Fibroblast of the aortic adventitia (primary cell): ENCODE data around the gene TGM5. TPM values are rescaled to one million over a fixed set of nuclear protein-coding genes. Genes with fewer than 3 reads are reported as not detected.

Experiments
- DNase-seq: peaks from one replicate; pipeline ENCODE4 v3.0.0-alpha.2; 2010; ENCODE audit warnings: low read depth
- H3K4me3 ChIP-seq: 2 replicates; pipeline ENCODE4 v1.5.1; 2011; ENCODE audit warnings: low read depth, mild to moderate bottlenecking, control low read depth, low read length, moderate library complexity
- total RNA-seq: library from RNA; depleted of rRNA; stranded (reverse); fragments of >200 nt; gene quantifications from 2 replicates; pipeline ENCODE4 v1.2.3, GENCODE V29; 2012; ENCODE audit warnings: low replicate concordance
- TF ChIP-seq, protein P1 (sequence below): IDR thresholded peaks from 2 replicates; pipeline ENCODE4 v1.5.1; 2011; ENCODE audit warnings: mild to moderate bottlenecking, low read length, control low read depth, inconsistent platforms; ENCODE audit not compliant: insufficient read depth

The TGM5 gene
- total RNA-seq, 1 donor = not detected

GRCh38 chr15:43219929-43220928 is 46.5 kb downstream of the TGM5 start:
- TF ChIP-seq, protein P1, sequence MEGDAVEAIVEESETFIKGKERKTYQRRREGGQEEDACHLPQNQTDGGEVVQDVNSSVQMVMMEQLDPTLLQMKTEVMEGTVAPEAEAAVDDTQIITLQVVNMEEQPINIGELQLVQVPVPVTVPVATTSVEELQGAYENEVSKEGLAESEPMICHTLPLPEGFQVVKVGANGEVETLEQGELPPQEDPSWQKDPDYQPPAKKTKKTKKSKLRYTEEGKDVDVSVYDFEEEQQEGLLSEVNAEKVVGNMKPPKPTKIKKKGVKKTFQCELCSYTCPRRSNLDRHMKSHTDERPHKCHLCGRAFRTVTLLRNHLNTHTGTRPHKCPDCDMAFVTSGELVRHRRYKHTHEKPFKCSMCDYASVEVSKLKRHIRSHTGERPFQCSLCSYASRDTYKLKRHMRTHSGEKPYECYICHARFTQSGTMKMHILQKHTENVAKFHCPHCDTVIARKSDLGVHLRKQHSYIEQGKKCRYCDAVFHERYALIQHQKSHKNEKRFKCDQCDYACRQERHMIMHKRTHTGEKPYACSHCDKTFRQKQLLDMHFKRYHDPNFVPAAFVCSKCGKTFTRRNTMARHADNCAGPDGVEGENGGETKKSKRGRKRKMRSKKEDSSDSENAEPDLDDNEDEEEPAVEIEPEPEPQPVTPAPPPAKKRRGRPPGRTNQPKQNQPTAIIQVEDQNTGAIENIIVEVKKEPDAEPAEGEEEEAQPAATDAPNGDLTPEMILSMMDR = no peak
- no peak for DNase-seq
- no peak overlapping the region for H3K4me3 ChIP-seq

- peak; percentile 10 for DNase-seq
- H3K4me3 ChIP-seq = no peak overlapping the region
- TF ChIP-seq, protein P1 = peak; percentile 19
Measured at GRCh38 chr15:43218908-43219706, 47.6 kb downstream of the TGM5 start.

DNA sequence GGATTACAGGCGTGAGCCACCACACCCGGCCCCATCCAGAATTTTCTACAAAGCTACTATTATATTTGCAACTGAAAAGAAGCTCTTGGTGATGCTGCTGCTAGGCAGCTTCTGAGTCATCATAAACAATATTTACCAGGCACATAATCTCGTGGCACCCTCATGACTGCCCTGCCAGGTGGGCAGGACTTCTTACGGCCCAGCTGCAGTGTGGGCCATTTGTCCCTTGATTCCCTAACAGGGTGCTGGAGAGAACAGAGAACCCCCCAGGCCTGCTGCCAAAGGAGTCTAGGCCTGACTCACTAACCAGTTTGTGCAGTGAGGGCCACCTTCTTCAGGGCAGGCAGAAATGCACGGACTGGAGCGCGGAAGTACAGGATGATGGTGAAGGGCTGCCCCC is 50.8 kb downstream of the TGM5 start:
- no peak for DNase-seq
- H3K4me3 ChIP-seq = no peak overlapping the region
- TF ChIP-seq, protein P1 = no peak

DNA sequence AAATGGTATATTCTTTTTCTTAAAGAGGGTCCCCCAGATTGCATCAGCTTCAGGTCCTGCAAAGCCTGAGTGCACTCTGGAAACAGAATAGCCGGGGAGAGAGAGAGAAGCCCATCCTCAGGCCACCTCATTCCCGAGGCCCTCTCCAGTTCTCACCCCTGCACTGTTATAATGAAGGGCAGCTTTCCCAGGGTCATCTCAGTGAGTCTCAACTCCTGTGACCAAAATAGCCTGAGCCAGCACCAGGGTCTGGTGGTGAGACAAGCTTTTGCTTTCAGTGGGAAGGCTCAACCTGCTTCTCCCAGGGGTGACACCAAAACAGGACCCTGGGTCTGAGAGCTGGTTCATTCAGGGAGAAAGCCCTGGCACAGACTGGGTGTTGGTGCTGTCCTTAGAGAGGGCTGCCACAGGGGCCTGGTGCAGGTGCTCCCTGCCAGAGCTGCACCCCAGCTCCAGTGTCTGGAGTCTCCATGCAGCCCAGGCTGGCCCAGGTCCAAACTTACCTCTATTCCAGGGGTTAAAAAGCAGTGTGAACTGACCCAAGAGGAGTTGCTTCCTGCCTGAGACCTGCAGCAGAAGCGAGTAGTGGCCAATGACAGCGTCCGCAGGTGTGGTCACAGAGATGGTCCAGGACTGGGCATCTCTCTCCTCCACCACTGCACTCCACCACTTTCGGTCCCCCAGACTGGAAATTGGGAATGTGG is 52.0 kb downstream of the TGM5 start:
- no peak for DNase-seq

GRCh38 chr15:43214169-43214568 is 52.6 kb downstream of the TGM5 start:
- TF ChIP-seq, protein P1 = no peak
- no peak overlapping the region for H3K4me3 ChIP-seq
- DNase-seq = no peak

More for the DNA sequence above, 52.0 kb downstream of the TGM5 start:
- no peak overlapping the region for H3K4me3 ChIP-seq
- TF ChIP-seq, protein P1 = no peak

- no peak overlapping the region for H3K4me3 ChIP-seq
- TF ChIP-seq, protein P1 = no peak
- DNase-seq = no peak
Measured at GRCh38 chr15:43213466-43213865, 53.3 kb downstream of the TGM5 start.
